ENCODE results near the gene CRB2.

The CRB2 gene

DNA sequence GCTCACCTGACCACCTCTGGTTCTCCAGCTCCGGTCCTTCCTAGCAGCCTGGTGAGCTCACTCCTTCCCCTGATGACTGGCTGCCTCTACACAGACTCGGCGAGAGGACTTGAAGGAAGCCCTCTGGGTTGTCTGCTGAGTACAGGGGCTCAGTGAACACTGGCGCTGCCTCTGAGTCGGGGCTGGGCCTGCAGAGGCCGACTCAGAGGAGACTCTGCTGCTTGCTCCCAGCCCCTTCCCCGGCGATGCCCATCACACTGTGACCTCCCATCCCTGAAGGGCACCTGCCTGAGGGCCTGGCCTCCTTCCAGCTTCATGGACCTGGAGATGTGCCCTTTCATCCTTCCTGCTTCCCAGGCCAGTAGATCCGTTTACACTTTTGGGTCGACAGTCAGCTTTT, 22.0 kb downstream of the CRB2 start:
- TF ChIP-seq, protein P1, sequence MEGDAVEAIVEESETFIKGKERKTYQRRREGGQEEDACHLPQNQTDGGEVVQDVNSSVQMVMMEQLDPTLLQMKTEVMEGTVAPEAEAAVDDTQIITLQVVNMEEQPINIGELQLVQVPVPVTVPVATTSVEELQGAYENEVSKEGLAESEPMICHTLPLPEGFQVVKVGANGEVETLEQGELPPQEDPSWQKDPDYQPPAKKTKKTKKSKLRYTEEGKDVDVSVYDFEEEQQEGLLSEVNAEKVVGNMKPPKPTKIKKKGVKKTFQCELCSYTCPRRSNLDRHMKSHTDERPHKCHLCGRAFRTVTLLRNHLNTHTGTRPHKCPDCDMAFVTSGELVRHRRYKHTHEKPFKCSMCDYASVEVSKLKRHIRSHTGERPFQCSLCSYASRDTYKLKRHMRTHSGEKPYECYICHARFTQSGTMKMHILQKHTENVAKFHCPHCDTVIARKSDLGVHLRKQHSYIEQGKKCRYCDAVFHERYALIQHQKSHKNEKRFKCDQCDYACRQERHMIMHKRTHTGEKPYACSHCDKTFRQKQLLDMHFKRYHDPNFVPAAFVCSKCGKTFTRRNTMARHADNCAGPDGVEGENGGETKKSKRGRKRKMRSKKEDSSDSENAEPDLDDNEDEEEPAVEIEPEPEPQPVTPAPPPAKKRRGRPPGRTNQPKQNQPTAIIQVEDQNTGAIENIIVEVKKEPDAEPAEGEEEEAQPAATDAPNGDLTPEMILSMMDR (IDR thresholded peaks at IDR 0.05; ENCODE audit: low read depth, low read length, missing control alignments): no peak
- H3K4me3 ChIP-seq (ENCODE audit: low read depth, low read length): no peak overlapping the region
- in situ Hi-C loops (cut with HindIII; ENCODE audit: low sequenced_read_pairs): no loop called here
- no peak for DNase-seq (ENCODE audit: low read depth)

DNA sequence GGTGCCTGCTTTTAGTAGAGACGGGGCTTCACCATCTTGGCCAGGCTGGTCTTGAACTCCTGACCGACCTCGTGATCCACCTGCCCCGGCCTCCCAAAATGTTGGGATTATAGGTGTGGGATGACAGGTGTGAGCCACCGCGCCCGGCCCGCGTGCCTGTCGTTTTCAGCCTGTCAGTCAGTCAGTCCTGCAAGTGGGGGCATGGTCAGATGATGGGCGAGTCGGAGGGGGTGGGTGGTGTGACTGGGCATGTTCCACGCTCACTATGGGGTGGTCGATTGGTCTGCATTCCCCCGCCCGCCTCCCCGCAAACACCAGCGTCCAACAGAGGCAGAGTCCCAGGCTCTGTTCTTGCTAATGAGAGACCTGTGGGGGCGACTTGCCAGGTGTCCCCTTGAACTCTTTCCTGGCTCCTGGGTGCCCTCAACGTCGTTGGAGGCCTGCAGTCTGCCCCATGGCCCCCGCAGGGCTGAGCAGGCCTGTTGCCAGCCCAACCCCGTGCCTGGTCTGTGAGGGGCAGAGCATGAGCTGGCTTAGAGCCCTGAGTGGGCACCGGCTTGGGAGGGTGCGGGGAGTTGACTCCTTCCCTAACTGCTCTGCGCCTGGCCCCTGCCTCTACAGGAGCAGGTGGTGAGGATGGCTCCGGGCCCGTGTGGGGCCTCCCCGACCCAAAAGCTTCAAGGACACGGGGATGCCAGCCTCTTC, 23.1 kb downstream of the CRB2 start:
- TF ChIP-seq, protein P1 (IDR thresholded peaks at IDR 0.05; ENCODE audit: low read depth, low read length, missing control alignments): no peak
- DNase-seq (ENCODE audit: low read depth): no peak
- in situ Hi-C loops (cut with HindIII; ENCODE audit: low sequenced_read_pairs): no loop called here
- H3K4me3 ChIP-seq (ENCODE audit: low read depth, low read length): no peak overlapping the region

DNA sequence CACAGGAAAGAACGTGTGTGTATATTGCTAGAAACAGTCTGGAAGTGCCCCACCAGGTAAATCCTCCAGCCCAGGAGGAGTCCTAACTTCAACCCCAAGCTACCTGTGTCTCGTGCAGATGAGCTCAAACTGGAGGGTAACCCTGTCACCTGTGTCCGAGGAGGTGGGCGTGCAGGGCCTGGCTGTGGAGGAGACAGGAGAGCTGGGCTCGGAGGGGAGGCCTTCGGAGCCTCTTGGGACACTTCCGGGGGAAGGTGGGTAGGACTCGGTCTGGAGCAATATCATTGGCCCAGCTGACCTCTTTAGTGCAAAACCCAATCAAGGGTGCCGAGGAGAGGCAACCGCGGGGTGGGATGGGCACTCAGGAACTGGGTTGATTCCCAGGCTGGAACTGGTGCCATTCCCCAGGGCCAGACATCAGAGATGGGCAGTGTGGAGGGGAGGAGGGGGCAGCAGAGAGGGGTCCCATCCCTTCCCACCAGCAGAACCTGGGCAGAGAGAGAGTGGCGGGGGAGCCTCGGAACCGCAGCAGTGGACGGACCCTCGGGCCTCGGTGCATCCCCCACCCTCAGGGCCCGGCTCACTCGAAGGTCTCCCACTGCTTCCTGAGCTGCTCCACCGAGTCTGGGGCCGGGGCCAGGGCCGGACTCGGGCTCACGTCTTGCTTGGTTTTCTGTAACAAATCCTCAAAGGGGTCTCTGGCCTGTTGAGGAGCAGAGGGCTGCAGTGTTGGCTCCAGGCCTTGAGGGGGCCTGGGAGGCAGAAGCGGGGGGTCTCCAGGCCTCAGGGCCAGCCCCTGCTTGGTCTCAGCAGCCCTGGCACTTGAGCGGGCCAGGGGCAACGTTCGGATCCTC, 25.1 kb downstream of the CRB2 start:
- no peak for DNase-seq (ENCODE audit: low read depth)
- no peak overlapping the region for H3K4me3 ChIP-seq (ENCODE audit: low read depth, low read length)
- in situ Hi-C loops (cut with HindIII; ENCODE audit: low sequenced_read_pairs): no loop called here
- TF ChIP-seq, protein P1 (IDR thresholded peaks at IDR 0.05; ENCODE audit: low read depth, low read length, missing control alignments): no peak

DNA sequence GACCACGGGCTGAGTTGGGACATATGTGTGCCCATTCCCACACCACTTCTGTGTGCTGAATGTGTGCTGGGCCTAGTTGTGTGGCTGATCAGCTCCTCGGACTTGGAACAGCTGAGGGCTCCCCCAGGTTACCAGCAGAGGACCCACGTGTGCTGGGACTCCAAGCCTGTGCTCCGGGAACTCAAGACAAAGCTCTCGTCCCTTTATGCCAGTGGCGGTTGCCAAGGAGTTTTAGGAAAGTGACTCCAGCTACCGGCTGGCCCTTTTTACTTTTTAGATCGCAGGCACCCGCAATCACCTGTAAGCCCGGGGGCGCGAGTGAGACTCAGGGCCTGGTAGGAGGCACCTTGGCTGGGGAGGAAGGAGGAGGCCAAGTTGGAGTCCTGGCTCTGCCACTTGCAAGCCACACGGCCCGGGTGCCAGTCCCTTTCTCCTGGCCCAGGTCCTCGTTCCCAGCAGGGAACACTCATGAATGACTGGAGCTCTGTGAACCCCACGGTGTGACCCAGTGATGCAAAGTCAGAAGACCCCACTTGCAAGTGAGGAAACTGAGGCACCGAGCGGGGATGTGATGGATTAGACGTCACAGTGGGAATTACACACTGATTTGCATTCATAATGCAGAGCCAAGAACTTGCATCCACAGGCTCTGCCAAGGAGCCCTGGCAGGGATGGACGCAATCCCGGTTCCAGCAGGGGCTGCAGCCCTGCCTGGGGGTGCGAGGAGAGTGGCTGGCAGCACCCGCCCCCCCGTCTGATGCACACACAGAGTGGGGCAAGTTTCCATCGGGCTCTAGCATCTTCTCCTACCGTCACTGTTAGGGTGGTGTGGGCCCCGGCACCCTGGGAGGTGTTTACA, 26.9 kb downstream of the CRB2 start:
- in situ Hi-C loops (cut with HindIII; ENCODE audit: low sequenced_read_pairs): no loop called here
- TF ChIP-seq, protein P1 (IDR thresholded peaks at IDR 0.05; ENCODE audit: low read depth, low read length, missing control alignments): no peak
- no peak overlapping the region for H3K4me3 ChIP-seq (ENCODE audit: low read depth, low read length)
- no peak for DNase-seq (ENCODE audit: low read depth)

DNA sequence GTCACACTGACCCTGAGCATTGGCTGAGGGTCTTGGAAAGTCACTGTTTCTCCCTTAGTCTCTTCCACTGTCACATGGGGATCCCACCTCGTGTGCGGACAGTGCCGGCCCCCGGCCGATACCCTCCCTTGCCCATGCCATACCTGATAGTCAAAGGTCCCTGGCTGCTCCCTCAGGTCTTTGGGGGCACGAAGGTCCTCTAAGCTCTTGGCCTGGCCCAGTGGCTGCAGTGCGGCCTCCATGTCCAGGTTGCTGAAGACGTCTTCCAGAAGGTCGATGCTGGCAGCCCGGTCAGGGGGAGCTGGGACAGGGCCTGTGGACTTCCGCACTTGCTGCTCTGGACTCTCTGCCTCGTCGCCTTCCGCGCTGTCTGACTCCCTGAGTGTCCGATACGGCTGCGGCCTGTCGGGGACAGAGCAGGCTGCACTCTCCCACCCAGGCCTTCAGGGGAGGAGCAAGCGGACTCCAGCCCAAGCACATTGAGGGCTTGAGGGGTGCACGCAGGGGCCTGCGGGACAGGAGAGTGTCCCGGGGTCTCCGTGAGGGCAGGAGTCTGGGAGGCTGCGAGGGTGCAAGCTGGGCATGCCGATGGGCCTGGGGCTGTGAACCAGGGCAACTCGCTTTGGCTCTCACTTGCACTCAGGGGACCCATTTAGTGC, 27.6 kb downstream of the CRB2 start:
- in situ Hi-C loops (cut with HindIII; ENCODE audit: low sequenced_read_pairs): no loop called here
- TF ChIP-seq, protein P1 (IDR thresholded peaks at IDR 0.05; ENCODE audit: low read depth, low read length, missing control alignments): no peak
- no peak for DNase-seq (ENCODE audit: low read depth)
- H3K4me3 ChIP-seq (ENCODE audit: low read depth, low read length): no peak overlapping the region

DNA sequence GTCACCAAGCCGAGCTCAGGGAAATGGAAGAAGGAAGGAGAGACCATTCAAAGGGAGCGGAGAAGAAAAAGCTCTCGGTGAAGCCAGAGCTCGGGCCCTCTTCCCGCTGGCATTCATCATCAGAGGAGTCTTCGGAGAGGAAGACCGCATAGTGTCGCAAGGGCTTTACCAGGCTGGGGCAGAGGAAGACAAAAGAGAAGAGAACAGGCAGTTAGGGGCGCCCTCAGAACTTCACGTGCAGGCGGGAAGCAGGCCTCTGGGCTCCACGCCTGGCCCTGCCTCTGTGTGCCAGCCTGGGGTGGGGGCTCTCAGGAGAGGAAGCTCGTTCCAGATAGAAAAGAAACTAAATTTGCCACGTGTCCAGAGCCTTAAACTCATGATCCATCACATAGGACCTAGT, 31.7 kb downstream of the CRB2 start:
- TF ChIP-seq, protein P1 (IDR thresholded peaks at IDR 0.05; ENCODE audit: low read depth, low read length, missing control alignments): no peak
- DNase-seq (ENCODE audit: low read depth): no peak
- in situ Hi-C loops (cut with HindIII; ENCODE audit: low sequenced_read_pairs): no loop called here
- H3K4me3 ChIP-seq (ENCODE audit: low read depth, low read length): no peak overlapping the region
